C4-2B (cell line): ENCODE results near the gene DTD2.

Source experiments
- ZFX ChIP-seq: fragments of 450-650 bp; IDR thresholded peaks from 2 replicates; pipeline ENCODE4 v1.6.1; 2017
- TF ChIP-seq, protein P1 (sequence below): fragments of 450-650 bp; conservative IDR thresholded peaks from 2 replicates; pipeline ENCODE4 v1.5.1; 2017; ENCODE audit warnings: mild to moderate bottlenecking

GRCh38 chr14:31426663-31427062 is 30.6 kb downstream of the DTD2 start:
- TF ChIP-seq, protein P1, sequence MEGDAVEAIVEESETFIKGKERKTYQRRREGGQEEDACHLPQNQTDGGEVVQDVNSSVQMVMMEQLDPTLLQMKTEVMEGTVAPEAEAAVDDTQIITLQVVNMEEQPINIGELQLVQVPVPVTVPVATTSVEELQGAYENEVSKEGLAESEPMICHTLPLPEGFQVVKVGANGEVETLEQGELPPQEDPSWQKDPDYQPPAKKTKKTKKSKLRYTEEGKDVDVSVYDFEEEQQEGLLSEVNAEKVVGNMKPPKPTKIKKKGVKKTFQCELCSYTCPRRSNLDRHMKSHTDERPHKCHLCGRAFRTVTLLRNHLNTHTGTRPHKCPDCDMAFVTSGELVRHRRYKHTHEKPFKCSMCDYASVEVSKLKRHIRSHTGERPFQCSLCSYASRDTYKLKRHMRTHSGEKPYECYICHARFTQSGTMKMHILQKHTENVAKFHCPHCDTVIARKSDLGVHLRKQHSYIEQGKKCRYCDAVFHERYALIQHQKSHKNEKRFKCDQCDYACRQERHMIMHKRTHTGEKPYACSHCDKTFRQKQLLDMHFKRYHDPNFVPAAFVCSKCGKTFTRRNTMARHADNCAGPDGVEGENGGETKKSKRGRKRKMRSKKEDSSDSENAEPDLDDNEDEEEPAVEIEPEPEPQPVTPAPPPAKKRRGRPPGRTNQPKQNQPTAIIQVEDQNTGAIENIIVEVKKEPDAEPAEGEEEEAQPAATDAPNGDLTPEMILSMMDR = no peak
- TF ChIP-seq ZFX = no peak
